ENCODE results near the gene ALPL.

The ALPL gene

DNA sequence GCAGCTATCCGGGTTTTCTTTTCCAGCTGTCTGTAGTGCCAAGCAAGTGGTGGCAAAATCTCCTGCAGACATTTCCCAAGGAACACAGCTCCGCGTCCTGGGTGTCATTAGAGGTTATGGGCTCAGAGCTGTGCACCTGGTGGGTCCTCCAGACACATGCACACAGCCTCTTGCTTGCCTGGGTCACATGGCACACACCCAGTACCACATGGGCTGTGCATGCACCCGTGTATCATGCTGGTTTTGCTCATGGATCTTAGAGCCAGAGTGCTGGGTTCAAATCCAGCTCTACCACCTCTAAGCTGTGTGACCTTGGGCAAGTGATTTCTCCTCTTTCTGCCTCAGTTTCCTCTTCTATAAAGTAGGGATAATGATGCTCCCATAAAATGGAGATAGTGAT is 61.7 kb downstream of the ALPL start:
- Mint-ChIP-seq H3K4me3 (no peak overlapping the region), H3K27me3 (peaks cover 28% of the 10 kb centered on the region), H3K4me1 (peaks cover 9% of the 10 kb centered on the region), H3K36me3 (peaks cover 5% of the 10 kb centered on the region), H3K27ac (no peak overlapping the region), H3K9me3 (peaks cover under 1% of the 10 kb centered on the region)
- no peak for ATAC-seq

DNA sequence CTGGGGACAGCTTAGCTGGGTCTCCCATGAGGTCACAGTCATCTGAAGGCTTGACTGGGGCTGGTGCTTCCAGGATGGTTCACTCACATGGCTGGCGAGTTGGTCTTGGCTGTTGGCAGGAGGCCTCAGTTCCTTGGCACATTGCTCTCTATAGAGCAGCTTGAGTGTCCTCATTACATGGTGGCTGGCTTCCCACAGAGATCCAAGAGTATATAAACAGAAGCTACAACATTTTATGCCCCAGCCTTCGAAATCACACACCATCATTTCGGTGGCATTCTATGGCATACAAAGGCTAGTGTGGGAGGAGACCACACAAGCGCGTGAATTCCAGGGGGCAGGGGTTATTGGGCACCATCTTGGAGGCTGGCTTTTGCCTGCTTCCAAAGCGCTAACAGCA is 63.0 kb downstream of the ALPL start:
- peaks cover 3% of the 10 kb centered on the region for H3K9me3 Mint-ChIP-seq
- H3K4me1 Mint-ChIP-seq = peaks cover 9% of the 10 kb centered on the region
- peaks cover 5% of the 10 kb centered on the region for H3K36me3 Mint-ChIP-seq
- no peak overlapping the region for H3K27ac Mint-ChIP-seq
- peaks cover 35% of the 10 kb centered on the region for H3K27me3 Mint-ChIP-seq
- H3K4me3 Mint-ChIP-seq = no peak overlapping the region
- ATAC-seq = no peak

DNA sequence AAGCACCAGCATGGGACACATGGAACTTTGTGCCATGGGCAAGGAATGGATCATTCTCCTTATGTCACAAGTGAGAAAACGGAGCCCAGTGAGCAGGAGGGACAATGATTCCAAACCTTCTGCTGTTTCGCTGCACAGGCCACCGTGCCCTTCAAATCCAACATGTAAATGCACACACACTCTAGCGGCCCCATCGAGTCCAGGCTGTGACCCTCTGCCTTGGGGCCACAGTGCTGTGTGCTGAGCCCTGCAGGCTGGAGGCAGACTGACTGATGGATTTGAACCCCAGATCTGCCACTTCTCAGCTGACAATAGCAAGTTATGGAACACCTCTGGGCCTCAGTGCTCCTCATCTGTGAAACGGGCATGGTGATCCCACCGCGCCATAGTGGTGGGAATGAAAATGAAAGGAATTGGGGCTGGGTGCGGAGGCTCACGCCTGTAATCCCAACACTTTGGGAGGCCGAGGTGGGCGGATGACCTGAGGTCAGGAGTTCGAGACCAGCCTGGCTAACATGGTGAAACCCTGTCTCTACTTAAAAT is 63.6 kb downstream of the ALPL start:
- Mint-ChIP-seq H3K27ac (no peak overlapping the region), H3K36me3 (peaks cover 5% of the 10 kb centered on the region), H3K4me3 (no peak overlapping the region), H3K9me3 (peaks cover 3% of the 10 kb centered on the region), H3K4me1 (peaks cover 9% of the 10 kb centered on the region), H3K27me3 (peaks cover 35% of the 10 kb centered on the region)
- ATAC-seq = no peak

DNA sequence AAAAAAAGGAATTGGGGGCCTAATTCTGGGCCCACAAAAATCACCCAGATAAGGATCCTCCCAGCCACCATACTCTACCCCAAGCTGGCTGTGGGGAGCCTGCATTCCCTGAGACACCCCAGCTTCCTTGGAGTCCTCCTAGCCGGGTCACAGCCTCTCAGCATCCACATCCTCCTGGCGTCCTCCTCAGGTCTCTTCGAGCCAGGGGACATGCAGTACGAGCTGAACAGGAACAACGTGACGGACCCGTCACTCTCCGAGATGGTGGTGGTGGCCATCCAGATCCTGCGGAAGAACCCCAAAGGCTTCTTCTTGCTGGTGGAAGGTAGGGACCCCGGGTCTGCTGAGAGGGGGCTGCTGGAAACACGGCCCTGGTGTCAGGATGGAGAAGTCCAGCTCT is 64.3 kb downstream of the ALPL start:
- H3K9me3 Mint-ChIP-seq = peaks cover 3% of the 10 kb centered on the region
- H3K27me3 Mint-ChIP-seq = peaks cover 35% of the 10 kb centered on the region
- peaks cover 2% of the 10 kb centered on the region for H3K36me3 Mint-ChIP-seq
- H3K4me1 Mint-ChIP-seq = peaks cover 9% of the 10 kb centered on the region
- ATAC-seq = no peak
- H3K27ac Mint-ChIP-seq = no peak overlapping the region
- no peak overlapping the region for H3K4me3 Mint-ChIP-seq

DNA sequence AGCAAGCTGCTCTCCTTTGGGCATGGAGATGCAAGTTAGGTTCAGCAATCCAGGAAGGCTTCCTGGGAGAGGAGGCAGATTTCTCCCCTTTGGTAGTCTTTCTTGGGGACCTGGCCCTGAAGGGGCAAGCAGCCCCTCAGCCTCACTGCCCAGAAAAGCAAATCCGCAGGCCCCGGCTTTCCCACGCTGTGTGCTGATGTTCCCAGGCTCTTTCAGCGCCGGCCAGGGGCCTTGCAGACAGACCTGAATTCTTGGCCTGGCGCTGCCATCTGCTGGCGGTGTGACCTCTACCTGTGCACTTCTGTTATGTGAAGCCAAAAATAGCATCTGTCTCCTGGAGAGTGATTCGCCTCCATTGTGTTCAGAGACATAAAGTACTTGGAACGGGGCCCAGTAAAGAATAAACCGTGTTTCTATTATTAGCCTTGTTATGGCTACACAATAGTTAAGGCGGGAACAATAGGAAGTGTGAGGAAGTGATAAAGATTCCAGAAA is 64.8 kb downstream of the ALPL start:
- Mint-ChIP-seq H3K9me3 (peaks cover 3% of the 10 kb centered on the region), H3K4me3 (no peak overlapping the region), H3K36me3 (no peaks in the 10 kb centered on the region), H3K4me1 (peaks cover 9% of the 10 kb centered on the region), H3K27ac (no peak overlapping the region), H3K27me3 (peaks cover 35% of the 10 kb centered on the region)
- ATAC-seq = peak; percentile 61

DNA sequence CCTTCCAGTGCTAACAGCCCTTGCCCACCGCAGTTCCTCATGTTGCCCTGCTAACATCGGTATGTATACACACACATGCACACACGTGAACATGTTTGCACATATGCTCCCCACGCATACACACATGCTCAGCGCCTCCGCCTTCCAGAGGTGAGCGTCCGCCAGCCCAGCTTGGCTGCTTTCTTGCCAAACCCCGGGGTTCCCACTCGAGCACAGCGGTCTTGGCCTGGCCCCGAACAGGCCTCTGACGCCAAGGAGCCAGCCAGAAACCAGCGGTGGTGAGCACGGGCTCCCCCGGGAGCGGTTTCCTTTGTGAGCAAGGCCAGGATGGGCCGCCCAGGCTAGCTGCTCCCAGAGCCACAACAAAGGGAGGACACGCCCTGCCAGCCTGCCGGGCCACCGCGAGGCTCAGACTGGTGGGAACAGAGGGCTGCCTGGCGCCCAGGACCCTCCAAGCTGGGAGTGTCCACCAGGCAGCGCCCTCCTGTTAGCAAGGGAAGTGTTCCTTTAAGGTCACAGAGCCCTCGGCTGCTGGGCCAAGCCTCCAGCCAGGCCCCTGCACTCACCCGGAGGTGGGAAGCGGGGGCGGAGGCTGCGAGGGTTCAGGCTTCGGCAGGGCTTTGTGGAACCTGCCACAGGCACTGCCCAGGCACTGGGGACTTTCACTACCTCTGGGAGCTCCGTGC is 65.4 kb downstream of the ALPL start:
- Mint-ChIP-seq H3K36me3 (no peaks in the 10 kb centered on the region), H3K4me3 (no peak overlapping the region), H3K27me3 (peaks cover 35% of the 10 kb centered on the region), H3K27ac (no peak overlapping the region), H3K4me1 (peaks cover 9% of the 10 kb centered on the region), H3K9me3 (peaks cover 3% of the 10 kb centered on the region)
- no peak for ATAC-seq

DNA sequence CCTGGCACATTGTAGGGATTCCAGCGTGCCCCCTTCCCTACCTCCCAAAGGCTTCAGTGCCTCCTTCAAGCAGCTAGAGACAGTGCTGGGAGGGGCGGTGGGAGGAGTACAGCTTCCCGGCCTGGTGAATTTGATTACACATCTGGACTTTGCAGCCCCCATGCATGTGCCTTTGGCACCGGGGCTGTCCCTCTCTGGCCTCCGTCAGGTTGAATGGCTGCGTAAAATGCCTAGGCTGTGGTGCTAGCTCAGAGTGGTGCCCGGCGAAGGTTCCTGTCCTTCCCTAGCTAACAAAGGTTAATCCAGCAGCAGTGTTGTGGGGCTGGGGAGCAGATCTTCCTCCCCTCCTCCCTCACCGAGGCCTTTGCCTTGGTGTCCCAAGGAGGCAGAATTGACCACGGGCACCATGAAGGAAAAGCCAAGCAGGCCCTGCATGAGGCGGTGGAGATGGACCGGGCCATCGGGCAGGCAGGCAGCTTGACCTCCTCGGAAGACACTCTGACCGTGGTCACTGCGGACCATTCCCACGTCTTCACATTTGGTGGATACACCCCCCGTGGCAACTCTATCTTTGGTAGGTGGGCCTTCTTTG is 66.2 kb downstream of the ALPL start:
- H3K4me3 Mint-ChIP-seq = no peak overlapping the region
- no peak for ATAC-seq
- no peaks in the 10 kb centered on the region for H3K36me3 Mint-ChIP-seq
- H3K9me3 Mint-ChIP-seq = peaks cover 3% of the 10 kb centered on the region
- H3K4me1 Mint-ChIP-seq = peaks cover 9% of the 10 kb centered on the region
- H3K27ac Mint-ChIP-seq = no peak overlapping the region
- H3K27me3 Mint-ChIP-seq = peaks cover 35% of the 10 kb centered on the region

DNA sequence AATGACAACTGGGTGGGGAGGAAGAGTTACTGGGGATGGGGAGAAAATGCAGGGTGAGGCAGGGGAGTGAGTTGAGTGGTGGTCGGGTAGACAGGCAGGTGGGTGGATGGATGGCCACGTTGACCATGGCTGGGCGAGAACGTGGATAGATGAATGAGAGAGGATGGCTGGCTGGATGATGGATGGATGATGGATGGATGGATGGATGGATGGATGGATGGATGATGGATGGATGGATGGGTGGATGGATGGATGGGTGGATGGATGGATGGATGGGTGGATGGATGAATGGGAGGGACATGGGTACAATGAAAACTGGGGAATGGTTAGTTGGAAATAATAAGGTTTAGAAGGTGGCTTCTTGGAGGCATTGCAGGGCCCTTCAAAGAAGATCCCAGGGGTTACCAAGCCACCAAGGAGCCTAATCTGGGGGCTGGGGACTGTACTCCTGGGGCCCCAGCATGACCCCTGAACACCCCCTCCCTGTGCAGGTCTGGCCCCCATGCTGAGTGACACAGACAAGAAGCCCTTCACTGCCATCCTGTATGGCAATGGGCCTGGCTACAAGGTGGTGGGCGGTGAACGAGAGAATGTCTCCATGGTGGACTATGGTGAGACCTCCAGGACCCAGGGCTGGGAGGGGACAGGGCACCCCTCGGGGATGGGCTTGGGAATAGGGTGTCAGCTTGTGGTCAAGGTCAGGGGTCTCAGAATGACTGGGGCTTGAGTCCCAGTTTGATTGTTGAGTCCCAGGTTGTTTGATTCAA is 67.0 kb downstream of the ALPL start:
- no peaks in the 10 kb centered on the region for H3K36me3 Mint-ChIP-seq
- no peak for ATAC-seq

DNA sequence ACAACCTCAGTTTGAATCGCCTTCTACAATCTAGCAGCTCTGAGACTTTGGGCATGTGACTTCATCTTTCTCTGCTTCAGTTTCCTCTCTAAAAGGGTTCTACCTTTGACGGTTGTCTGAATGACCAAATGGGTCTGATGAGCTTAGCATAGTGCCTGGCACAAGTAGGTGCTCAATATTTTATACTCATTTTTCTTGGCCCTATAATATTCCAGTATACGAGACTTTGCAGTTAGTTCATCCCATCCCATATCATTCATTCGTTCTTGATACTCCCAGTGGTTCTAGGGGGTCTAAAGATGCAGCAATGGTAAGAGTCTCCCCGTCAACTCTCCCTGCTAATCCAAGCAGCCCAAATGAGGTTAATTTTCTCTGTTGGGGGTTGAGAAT is 67.6 kb downstream of the ALPL start:
- H3K4me1 Mint-ChIP-seq = peaks cover 9% of the 10 kb centered on the region
- ATAC-seq = no peak
- H3K36me3 Mint-ChIP-seq = no peaks in the 10 kb centered on the region
- H3K9me3 Mint-ChIP-seq = peaks cover 3% of the 10 kb centered on the region
- H3K4me3 Mint-ChIP-seq = no peak overlapping the region
- H3K27ac Mint-ChIP-seq = no peak overlapping the region
- H3K27me3 Mint-ChIP-seq = peaks cover 35% of the 10 kb centered on the region

More for the DNA sequence above, 67.0 kb downstream of the ALPL start:
- Mint-ChIP-seq H3K9me3 (peaks cover 3% of the 10 kb centered on the region), H3K4me3 (no peak overlapping the region), H3K27ac (no peak overlapping the region), H3K4me1 (peaks cover 9% of the 10 kb centered on the region), H3K27me3 (peaks cover 35% of the 10 kb centered on the region)

DNA sequence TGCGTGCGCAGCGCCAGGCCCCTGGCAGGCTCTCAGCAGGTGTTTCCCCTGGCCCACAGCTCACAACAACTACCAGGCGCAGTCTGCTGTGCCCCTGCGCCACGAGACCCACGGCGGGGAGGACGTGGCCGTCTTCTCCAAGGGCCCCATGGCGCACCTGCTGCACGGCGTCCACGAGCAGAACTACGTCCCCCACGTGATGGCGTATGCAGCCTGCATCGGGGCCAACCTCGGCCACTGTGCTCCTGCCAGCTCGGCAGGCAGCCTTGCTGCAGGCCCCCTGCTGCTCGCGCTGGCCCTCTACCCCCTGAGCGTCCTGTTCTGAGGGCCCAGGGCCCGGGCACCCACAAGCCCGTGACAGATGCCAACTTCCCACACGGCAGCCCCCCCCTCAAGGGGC is 68.1 kb downstream of the ALPL start:
- peaks cover 35% of the 10 kb centered on the region for H3K27me3 Mint-ChIP-seq
- no peak overlapping the region for H3K27ac Mint-ChIP-seq
- no peak overlapping the region for H3K4me3 Mint-ChIP-seq
- peaks cover 9% of the 10 kb centered on the region for H3K4me1 Mint-ChIP-seq
- ATAC-seq = no peak
- no peaks in the 10 kb centered on the region for H3K36me3 Mint-ChIP-seq
- peaks cover 3% of the 10 kb centered on the region for H3K9me3 Mint-ChIP-seq

DNA sequence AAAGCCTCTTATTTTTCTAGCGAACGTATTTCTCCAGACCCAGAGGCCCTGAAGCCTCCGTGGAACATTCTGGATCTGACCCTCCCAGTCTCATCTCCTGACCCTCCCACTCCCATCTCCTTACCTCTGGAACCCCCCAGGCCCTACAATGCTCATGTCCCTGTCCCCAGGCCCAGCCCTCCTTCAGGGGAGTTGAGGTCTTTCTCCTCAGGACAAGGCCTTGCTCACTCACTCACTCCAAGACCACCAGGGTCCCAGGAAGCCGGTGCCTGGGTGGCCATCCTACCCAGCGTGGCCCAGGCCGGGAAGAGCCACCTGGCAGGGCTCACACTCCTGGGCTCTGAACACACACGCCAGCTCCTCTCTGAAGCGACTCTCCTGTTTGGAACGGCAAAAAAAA is 68.7 kb downstream of the ALPL start:
- H3K9me3 Mint-ChIP-seq = peaks cover 3% of the 10 kb centered on the region
- no peaks in the 10 kb centered on the region for H3K36me3 Mint-ChIP-seq
- H3K4me1 Mint-ChIP-seq = peaks cover 9% of the 10 kb centered on the region
- H3K27me3 Mint-ChIP-seq = peaks cover 35% of the 10 kb centered on the region
- no peak for ATAC-seq
- H3K4me3 Mint-ChIP-seq = no peak overlapping the region
- no peak overlapping the region for H3K27ac Mint-ChIP-seq

DNA sequence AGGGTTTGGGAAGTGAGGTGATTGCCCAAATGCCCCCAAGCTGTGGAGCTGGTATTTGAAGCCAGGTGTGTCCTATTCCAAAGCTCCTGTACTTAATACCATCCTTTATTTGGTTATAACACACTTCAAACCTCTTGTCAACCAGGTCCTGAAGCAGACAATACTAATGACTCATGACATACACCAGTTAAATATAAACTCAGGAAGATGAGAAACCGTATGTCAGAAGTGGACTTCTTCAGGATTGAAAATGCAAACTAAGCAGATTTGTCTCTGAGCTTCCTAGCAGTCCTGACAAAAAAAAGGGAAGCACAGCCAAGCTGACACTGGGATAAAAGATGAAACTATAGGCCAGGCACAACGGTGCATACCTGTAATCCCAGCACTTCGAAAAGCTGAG is 70.6 kb downstream of the ALPL start:
- peaks cover 3% of the 10 kb centered on the region for H3K9me3 Mint-ChIP-seq
- peaks cover 29% of the 10 kb centered on the region for H3K27me3 Mint-ChIP-seq
- H3K4me1 Mint-ChIP-seq = no peaks in the 10 kb centered on the region
- H3K27ac Mint-ChIP-seq = no peak overlapping the region
- ATAC-seq = no peak
- no peak overlapping the region for H3K4me3 Mint-ChIP-seq
- H3K36me3 Mint-ChIP-seq = no peaks in the 10 kb centered on the region

DNA sequence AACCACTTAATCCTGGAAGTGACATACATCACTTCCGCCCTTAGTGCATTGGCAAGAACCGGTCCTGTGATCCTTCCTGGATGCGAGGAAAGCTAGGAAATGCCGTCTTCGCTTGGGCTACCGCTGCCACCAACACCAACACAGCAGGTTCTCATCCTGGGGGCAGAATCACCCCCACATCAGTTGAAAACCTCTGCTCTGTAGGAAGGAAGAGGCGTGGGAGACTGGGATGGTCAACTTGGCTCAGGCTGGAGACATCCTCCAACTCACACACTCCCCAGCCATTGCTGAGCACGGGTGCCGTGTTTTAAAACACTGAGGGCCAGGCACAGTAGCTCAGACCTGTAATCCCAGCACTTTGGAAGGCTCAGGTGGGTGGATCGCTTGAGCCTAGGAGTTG is 74.9 kb downstream of the ALPL start:
- H3K4me3 Mint-ChIP-seq = no peak overlapping the region
- peaks cover 43% of the 10 kb centered on the region for H3K27me3 Mint-ChIP-seq
- no peaks in the 10 kb centered on the region for H3K4me1 Mint-ChIP-seq
- no peak for ATAC-seq
- no peaks in the 10 kb centered on the region for H3K9me3 Mint-ChIP-seq
- no peak overlapping the region for H3K27ac Mint-ChIP-seq
- H3K36me3 Mint-ChIP-seq = no peaks in the 10 kb centered on the region

DNA sequence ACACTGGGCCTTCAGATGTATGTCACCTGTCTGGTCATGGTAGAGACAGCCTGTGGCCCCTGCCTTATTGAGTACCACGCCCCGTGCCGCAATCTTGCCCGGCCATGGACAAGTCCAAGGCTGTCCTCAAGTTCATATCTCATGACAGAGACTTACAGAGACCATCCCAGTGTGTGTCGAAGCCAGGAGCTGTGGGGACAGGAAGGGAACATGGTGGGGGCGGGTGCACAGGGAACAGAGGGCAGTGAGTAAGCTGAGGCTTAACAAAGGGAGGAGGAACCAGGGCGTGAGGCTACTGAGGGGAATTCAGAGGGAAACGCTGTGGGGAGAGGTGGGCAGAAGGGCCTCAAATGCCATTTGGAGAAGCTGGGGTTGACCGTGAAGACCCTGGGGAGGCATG is 75.8 kb downstream of the ALPL start:
- no peak overlapping the region for H3K4me3 Mint-ChIP-seq
- peaks cover 47% of the 10 kb centered on the region for H3K27me3 Mint-ChIP-seq
- no peaks in the 10 kb centered on the region for H3K4me1 Mint-ChIP-seq
- H3K36me3 Mint-ChIP-seq = no peaks in the 10 kb centered on the region
- no peak for ATAC-seq
- no peaks in the 10 kb centered on the region for H3K9me3 Mint-ChIP-seq
- H3K27ac Mint-ChIP-seq = no peak overlapping the region

DNA sequence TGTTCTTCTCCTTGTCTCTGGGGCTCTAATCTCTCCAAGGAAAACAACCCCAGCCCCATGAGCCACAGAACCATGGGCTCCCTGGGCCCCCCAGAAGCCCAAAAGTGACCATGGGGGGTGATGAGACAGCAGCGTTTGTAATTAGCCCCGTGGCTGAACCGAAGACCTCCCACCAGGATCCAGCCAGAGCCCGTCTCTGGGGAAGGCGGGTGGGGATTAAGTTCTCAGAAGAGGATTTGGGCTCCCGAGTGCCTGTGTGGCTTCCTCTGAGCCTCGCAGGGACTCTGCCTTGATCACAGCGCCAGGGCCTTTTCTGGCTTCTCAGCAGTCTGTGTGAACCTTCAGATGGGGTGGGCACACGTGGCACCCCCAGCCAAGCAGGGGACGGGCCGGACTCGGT is 77.0 kb downstream of the ALPL start:
- Mint-ChIP-seq H3K4me1 (peaks cover 6% of the 10 kb centered on the region), H3K27me3 (peaks cover 58% of the 10 kb centered on the region), H3K4me3 (no peak overlapping the region), H3K27ac (no peak overlapping the region), H3K9me3 (no peaks in the 10 kb centered on the region), H3K36me3 (no peaks in the 10 kb centered on the region)
- ATAC-seq = no peak

All from stimulated activated memory B cell treated with anti-CD40 and anti-IgM and Interleukin-4, amounts not matched to agents 10 μg/mL and 1 μg/mL and 100 μg/mL, for 72 hours (primary cell).